HFF-Myc (cell line): ENCODE results near the gene USP6NL.
A peak's percentile ranks its signal among the peaks of the same experiment; 100 is the strongest.

Source experiments
- DNase-seq: peaks from one replicate; pipeline ENCODE4 v3.0.0-alpha.2; 2011; ENCODE audit warnings: low read depth; ENCODE audit errors: extremely low read depth
- H3K4me3 ChIP-seq: replicated peaks from 2 replicates; pipeline ENCODE4 v1.5.1; 2011; ENCODE audit warnings: low read depth, mild to moderate bottlenecking, control low read depth, low read length
- TF ChIP-seq, protein P1 (sequence below): IDR thresholded peaks from 2 replicates; pipeline ENCODE4 v1.5.1; 2012; ENCODE audit warnings: mild to moderate bottlenecking, low read depth, low read length, control low read depth; ENCODE audit errors: missing control alignments

Gene USP6NL

DNA sequence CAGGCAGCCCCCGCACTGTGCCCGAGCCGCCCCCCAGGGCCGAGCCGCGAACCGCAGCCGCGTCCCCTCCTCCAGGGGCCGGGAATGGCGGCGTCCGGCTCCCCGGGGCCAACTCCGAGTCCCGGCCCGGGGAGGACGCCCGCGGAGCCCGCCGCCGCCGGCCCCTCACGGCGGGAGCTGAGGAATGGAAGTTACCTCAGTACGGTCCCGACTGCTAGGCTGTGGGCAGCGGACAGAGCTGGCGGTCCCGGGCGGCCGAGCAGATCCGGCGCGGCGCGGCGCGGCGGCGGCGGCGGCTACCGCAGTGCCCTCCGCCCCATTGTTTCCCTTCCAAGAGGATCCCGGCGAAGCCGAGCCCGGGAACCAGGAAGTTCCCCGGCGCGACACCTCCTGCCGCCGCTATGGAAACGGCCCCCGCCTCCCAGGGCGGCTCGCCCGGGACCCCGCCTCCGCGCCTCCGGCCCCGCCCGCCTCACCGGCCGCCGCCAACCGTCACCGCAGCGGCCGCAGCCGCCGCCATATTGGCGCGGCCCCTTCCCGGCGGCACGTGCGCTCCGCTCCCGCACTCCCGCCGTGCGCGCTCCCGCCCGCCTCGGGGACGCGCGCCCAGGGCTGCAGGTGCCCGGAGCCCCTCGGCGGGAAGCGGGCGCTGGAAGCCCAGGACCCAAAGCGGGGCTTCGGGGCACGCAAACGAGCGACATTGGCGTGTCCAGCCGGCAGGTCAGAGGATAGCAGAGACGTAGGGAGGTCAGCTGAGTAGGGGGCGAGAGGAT lies at the start of gene USP6NL:
Gene USP6NL, minus strand, starts transcription at position 403 of the 773 bp plus-strand sequence. CDS start 14,016 bp downstream, outside the sequence.
- TF ChIP-seq, protein P1, sequence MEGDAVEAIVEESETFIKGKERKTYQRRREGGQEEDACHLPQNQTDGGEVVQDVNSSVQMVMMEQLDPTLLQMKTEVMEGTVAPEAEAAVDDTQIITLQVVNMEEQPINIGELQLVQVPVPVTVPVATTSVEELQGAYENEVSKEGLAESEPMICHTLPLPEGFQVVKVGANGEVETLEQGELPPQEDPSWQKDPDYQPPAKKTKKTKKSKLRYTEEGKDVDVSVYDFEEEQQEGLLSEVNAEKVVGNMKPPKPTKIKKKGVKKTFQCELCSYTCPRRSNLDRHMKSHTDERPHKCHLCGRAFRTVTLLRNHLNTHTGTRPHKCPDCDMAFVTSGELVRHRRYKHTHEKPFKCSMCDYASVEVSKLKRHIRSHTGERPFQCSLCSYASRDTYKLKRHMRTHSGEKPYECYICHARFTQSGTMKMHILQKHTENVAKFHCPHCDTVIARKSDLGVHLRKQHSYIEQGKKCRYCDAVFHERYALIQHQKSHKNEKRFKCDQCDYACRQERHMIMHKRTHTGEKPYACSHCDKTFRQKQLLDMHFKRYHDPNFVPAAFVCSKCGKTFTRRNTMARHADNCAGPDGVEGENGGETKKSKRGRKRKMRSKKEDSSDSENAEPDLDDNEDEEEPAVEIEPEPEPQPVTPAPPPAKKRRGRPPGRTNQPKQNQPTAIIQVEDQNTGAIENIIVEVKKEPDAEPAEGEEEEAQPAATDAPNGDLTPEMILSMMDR: no peak
- no peak for DNase-seq
- peak within 1 kb of the TSS; percentile 91 for H3K4me3 ChIP-seq

DNA sequence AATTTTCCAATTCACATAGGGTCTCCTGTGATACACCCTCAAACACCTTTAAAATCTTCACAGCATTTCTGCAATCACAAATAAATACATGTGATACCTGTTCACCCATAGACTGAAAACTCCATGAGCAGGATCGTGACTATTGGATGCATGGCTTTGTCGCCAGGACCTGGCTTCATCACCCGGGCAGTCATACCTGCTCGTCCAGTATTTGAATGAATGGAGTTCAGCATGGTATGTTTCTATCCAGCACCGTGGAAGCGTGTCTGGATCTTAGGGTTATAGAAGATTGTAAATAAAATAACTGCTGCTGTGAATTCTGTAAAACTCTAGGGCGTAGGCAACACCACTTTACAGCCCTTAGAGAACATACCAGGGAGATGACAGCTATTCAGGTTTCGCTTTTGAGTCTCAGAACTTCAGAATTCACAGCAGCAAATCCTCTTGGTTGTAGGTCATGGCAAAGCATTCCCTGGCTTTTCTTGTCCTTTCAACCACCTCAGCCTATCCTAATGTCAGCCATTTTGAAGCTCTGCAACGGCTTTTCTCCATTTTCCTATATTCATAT lies 47.4 kb upstream of the USP6NL start:
- TF ChIP-seq, protein P1: no peak
- DNase-seq: no peak
- H3K4me3 ChIP-seq: no peak overlapping the region

DNA sequence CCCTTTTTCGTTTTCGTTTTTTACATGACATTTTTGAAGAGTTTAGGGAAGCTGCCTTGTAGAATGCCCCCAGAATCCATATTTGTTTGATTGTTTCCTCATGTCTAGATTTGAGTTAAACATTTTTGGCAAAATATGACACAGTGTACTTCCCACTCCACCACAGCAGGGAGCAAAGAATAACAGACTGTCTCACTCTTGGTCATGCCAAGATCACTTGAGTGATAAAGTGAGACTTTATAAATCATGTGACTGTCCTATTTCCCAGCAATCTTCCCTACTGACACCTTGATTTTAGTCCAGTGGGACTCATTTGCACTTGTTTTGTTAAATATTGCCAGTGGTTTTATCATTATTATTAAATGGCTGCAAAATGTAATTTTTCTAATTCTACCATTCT lies 44.4 kb upstream of the USP6NL start:
- H3K4me3 ChIP-seq: no peak overlapping the region
- no peak for DNase-seq
- TF ChIP-seq, protein P1: no peak

DNA sequence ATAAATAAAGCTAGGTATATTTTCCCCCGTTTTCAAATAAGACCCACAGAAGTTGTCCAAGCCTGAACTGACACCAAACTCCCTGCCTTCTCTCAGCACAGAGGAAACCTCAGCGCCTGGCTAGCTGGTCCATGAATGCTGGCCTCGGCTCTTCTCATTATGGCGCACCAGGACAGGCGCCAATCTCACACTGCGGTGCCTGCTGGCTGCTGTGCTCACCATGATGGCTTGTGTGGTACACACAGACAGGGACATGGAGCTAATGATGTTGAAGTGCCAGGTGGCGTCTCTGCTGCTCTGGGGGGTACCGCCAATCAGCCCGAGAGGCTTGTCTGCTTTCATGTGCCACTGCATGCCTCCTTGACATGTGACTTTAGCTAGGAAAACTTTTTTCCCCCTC lies 43.2 kb upstream of the USP6NL start:
- no peak overlapping the region for H3K4me3 ChIP-seq
- no peak for DNase-seq
- TF ChIP-seq, protein P1: no peak

DNA sequence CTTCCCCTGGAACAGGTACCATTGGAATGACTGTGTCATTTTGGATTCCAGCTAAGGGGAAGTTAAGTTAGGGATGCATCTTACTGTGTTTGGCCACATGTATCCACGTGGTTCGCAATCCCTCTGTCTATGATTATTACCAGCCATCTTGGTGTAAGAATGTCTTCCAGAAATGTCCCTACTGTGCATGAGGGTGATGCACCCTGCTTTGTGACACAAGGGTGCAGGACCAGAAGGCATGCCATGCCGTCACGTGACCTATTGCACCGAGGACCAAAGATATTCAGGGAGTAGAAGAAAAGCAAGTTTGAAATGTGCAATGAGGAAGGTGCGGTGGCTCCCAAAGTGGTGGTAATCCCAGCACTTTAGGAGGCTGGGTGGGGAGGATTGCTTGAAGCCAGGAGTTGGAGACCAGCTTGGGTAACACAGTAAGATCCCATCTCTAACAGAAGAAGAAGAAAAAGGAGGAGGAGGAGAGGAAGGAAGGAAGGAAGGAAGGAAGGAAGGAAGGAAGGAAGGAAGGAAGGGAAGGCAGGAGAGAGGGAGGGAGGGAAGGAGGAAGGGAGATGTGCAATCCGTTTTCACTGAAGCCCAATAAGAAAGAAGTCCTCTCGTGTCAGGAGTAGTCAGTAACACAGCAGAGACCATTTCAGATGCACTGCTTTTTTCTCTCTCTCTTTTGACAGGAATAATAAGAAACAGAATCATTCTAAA lies 42.5 kb upstream of the USP6NL start:
- TF ChIP-seq, protein P1: no peak
- no peak overlapping the region for H3K4me3 ChIP-seq
- no peak for DNase-seq

DNA sequence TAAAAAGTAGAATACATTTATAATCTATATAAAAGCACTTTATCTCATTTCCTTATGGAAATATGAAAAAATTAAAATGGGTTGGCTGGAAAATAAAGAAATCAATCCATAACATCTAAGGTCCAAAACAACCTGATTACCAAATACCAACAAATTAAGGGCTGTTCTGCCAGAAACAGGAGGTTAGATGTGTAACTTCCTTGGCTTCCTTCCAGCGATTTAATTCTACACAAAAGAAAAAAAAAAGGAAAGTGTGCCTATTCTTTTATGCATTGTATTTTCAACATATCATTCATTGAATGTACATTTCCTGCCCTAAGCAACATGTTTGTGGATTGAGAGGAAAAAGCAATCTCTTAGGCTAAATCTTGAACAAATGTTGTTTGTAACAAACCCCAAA lies 36.2 kb upstream of the USP6NL start:
- H3K4me3 ChIP-seq: no peak overlapping the region
- TF ChIP-seq, protein P1: no peak
- no peak for DNase-seq
